ENCODE data around the gene TDRD15.

Gene TDRD15

GRCh38 chr2:21135585-21135984, 11.8 kb downstream of the TDRD15 start:
- TF ChIP-seq POLR2AphosphoS5 (IDR thresholded peaks at IDR 0.05; ENCODE audit: low read depth, low read length) (no peak), REST (IDR thresholded peaks at IDR 0.05; ENCODE audit: insufficient read depth in 1 of 2, low read depth in 2 of 2, low read length in 2 of 2) (no peak), FOXP2 (optimal IDR thresholded peaks at IDR 0.05; ENCODE audit: borderline replicate concordance, extremely low read depth, extremely low read length, insufficient read depth) (no peak), TAF1 (IDR thresholded peaks at IDR 0.05; ENCODE audit: borderline replicate concordance, insufficient read depth, low read length) (no peak), SIN3A (IDR thresholded peaks at IDR 0.05; ENCODE audit: borderline replicate concordance, insufficient read depth, low read length) (no peak)

- TF ChIP-seq FOXP2 (optimal IDR thresholded peaks at IDR 0.05; ENCODE audit: borderline replicate concordance, extremely low read depth, extremely low read length, insufficient read depth) (no peak), REST (IDR thresholded peaks at IDR 0.05; ENCODE audit: insufficient read depth in 1 of 2, low read depth in 2 of 2, low read length in 2 of 2) (no peak), SIN3A (IDR thresholded peaks at IDR 0.05; ENCODE audit: borderline replicate concordance, insufficient read depth, low read length) (no peak), POLR2AphosphoS5 (IDR thresholded peaks at IDR 0.05; ENCODE audit: low read depth, low read length) (no peak)
These were observed 18.4 kb downstream of the TDRD15 start for GRCh38 chr2:21142149-21142548.

GRCh38 chr2:21146638-21147037, 22.9 kb downstream of the TDRD15 start:
- TF ChIP-seq POLR2AphosphoS5 (IDR thresholded peaks at IDR 0.05; ENCODE audit: low read depth, low read length) (no peak), REST (IDR thresholded peaks at IDR 0.05; ENCODE audit: insufficient read depth in 1 of 2, low read depth in 2 of 2, low read length in 2 of 2) (no peak), TAF1 (IDR thresholded peaks at IDR 0.05; ENCODE audit: borderline replicate concordance, insufficient read depth, low read length) (no peak), SIN3A (IDR thresholded peaks at IDR 0.05; ENCODE audit: borderline replicate concordance, insufficient read depth, low read length) (no peak), FOXP2 (optimal IDR thresholded peaks at IDR 0.05; ENCODE audit: borderline replicate concordance, extremely low read depth, extremely low read length, insufficient read depth) (no peak)

GRCh38 chr2:21148718-21149117, 24.9 kb downstream of the TDRD15 start:
- TF ChIP-seq TAF1 (IDR thresholded peaks at IDR 0.05; ENCODE audit: borderline replicate concordance, insufficient read depth, low read length): no peak
- TF ChIP-seq FOXP2 (optimal IDR thresholded peaks at IDR 0.05; ENCODE audit: borderline replicate concordance, extremely low read depth, extremely low read length, insufficient read depth): no peak
- TF ChIP-seq SIN3A (IDR thresholded peaks at IDR 0.05; ENCODE audit: borderline replicate concordance, insufficient read depth, low read length): no peak
- no peak for TF ChIP-seq POLR2AphosphoS5 (IDR thresholded peaks at IDR 0.05; ENCODE audit: low read depth, low read length)
- TF ChIP-seq REST (IDR thresholded peaks at IDR 0.05; ENCODE audit: insufficient read depth in 1 of 2, low read depth in 2 of 2, low read length in 2 of 2): no peak
